GM21526 (cell line): ENCODE data around the gene UEVLD.

Source experiments
- ATAC-seq: cut with Tn5 transposase; IDR thresholded peaks from one replicate; pipeline ENCODE4 v1.9.1; 2021; ENCODE audit warnings: moderate library complexity; ENCODE audit not compliant: unreplicated experiment, low FRiP score

UEVLD gene

DNA sequence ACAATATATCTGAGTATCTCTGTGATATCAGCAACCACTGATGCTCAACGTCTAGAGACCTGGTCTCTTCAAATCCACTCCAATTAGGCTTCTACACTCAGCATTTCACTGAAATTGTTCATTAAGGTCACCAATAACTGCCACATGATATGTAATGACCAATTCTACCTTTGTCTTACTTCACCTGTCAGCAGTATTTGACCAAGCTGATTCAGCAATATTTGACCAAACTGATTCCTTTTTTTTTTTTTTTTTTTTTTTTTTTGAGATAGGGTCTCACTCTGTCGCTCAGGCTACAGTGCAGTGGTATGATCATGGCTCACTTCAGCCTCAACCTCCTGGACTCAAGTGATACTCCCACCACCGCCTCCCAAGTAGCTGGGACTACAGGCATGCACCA is 67.4 kb downstream of the UEVLD start:
- ATAC-seq = no peak

- ATAC-seq = no peak
Measured at GRCh38 chr11:18502352-18502751, 86.2 kb downstream of the UEVLD start.

DNA sequence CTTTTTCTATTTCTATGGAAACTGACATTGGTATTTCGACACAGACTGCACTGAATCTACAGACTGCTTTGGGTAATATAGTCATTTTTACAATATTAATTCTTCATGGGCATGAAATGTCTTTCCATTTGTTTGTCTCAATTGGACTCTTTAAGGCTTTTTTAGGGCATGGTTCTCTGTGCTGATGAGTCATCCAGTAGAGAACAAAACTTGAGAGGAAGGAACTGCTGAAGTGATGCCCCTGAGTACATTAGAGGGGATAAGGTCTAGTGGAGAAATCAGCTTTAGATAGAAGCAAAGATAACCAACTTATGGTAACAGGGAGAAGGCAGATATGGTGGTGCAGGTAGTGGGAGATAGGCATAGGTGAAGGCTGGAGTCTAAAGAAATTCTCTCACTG is 86.9 kb downstream of the UEVLD start:
- ATAC-seq = no peak

- ATAC-seq = no peak
Measured at GRCh38 chr11:18498039-18498438, 90.5 kb downstream of the UEVLD start.

GRCh38 chr11:18495703-18496102 is 92.8 kb downstream of the UEVLD start:
- no peak for ATAC-seq

- ATAC-seq = no peak
Measured at GRCh38 chr11:18495271-18495670, 93.3 kb downstream of the UEVLD start.

DNA sequence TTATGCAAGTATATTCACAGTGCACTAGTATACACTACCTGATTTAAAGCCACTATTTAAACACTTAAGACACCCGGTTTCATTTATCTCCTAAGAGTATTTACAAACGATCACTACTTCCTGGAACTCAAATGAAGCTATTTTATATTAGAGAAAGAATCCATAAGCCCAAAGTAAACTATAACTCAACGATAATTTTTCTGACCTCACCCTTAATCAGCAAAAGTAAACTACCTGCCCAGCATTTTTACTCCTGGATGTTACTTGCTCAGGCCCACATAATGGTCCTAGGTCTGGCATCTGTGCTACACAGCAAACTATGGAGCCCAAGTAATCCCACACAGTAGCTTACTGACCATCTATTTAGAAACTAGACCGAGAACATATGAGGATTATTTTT is 95.2 kb downstream of the UEVLD start:
- ATAC-seq = no peak

- ATAC-seq = no peak
Measured at GRCh38 chr11:18492888-18493287, 95.6 kb downstream of the UEVLD start.

DNA sequence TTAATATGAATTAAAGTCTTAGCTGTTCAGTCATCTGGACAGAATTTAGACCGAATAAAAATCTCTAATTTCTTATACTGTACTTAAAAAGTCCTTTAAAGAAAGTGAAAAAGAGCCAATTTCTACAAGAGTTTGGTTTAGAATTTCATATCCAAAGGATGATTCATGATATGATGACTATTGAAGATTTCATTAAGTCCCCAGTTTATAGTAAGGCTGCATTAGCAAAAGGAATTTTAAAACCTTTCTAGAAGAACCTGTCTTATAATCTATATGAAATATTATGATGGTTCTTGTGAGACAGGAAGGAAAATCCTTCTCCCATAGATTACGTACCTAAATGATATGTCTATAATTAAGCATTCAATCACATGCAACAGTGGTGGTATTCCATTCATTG is 96.6 kb downstream of the UEVLD start:
- no peak for ATAC-seq

- no peak for ATAC-seq
Measured at GRCh38 chr11:18490736-18491485, 97.6 kb downstream of the UEVLD start.

- no peak for ATAC-seq
Measured at GRCh38 chr11:18490319-18490718, 98.2 kb downstream of the UEVLD start.

- no peak for ATAC-seq
Measured at GRCh38 chr11:18485913-18486528, 102.5 kb downstream of the UEVLD start.
